ENCODE data around the gene SMC1B.
"Not testable (repeated sequence)": the region's sequence is repeated elsewhere in the genome, so short reads cannot be mapped to it uniquely, and the experiment has no call there.

SMC1B gene

GRCh38 chr22:45421349-45422055, 8.1 kb upstream of the SMC1B start:
- DNase-seq: no peak

GRCh38 chr22:45420539-45420938, 7.1 kb upstream of the SMC1B start:
- no peak for DNase-seq

GRCh38 chr22:45420011-45420410, 6.6 kb upstream of the SMC1B start:
- no peak for DNase-seq

GRCh38 chr22:45418770-45419138, 5.4 kb upstream of the SMC1B start:
- no peak for DNase-seq

GRCh38 chr22:45418056-45418769, 4.8 kb upstream of the SMC1B start:
- no peak for DNase-seq

GRCh38 chr22:45413013-45413367, 409 bp downstream of the SMC1B start:
- no peak for DNase-seq

- DNase-seq: no peak
Measured at GRCh38 chr22:45407793-45408192, 5.6 kb downstream of the SMC1B start.

- DNase-seq: no peak
Measured at GRCh38 chr22:45402466-45402985, 10.9 kb downstream of the SMC1B start.

GRCh38 chr22:45399712-45400445, 13.5 kb downstream of the SMC1B start:
- DNase-seq: no peak

GRCh38 chr22:45398214-45398613, 15.2 kb downstream of the SMC1B start:
- DNase-seq: no peak

- no peak for DNase-seq
Measured at GRCh38 chr22:45397806-45398205, 15.6 kb downstream of the SMC1B start.

- no peak for DNase-seq
Measured at GRCh38 chr22:45389546-45389945, 23.9 kb downstream of the SMC1B start.

GRCh38 chr22:45381348-45381747, 32.1 kb downstream of the SMC1B start:
- no peak for DNase-seq

- no peak for DNase-seq
Measured at GRCh38 chr22:45376703-45377102, 36.7 kb downstream of the SMC1B start.

GRCh38 chr22:45376009-45376408, 37.4 kb downstream of the SMC1B start:
- no peak for DNase-seq

- DNase-seq: not testable (repeated sequence)
Measured at GRCh38 chr22:45373592-45373991, 39.8 kb downstream of the SMC1B start.

GRCh38 chr22:45366713-45367112, 46.7 kb downstream of the SMC1B start:
- no peak for DNase-seq

- DNase-seq: no peak
Measured at GRCh38 chr22:45359627-45360026, 53.8 kb downstream of the SMC1B start.

GRCh38 chr22:45358127-45358526, 55.3 kb downstream of the SMC1B start:
- DNase-seq: no peak

- no peak for DNase-seq
Measured at GRCh38 chr22:45357490-45357889, 55.9 kb downstream of the SMC1B start.

- no peak for DNase-seq
Measured at GRCh38 chr22:45353786-45354185, 59.6 kb downstream of the SMC1B start.

GRCh38 chr22:45352757-45353156, 60.6 kb downstream of the SMC1B start:
- DNase-seq: not testable (repeated sequence)

GRCh38 chr22:45351956-45352355, 61.4 kb downstream of the SMC1B start:
- DNase-seq: no peak

- no peak for DNase-seq
Measured at GRCh38 chr22:45349916-45350315, 63.5 kb downstream of the SMC1B start.
